ENCODE measurements around the gene PRDM16. TPM values are rescaled to one million over a fixed set of nuclear protein-coding genes. Genes with fewer than 3 reads are reported as not detected.

The PRDM16 gene
- total and polyA plus RNA-seq, 2 experiments from 2014 or later, result 0.14 to 0.16 TPM

DNA sequence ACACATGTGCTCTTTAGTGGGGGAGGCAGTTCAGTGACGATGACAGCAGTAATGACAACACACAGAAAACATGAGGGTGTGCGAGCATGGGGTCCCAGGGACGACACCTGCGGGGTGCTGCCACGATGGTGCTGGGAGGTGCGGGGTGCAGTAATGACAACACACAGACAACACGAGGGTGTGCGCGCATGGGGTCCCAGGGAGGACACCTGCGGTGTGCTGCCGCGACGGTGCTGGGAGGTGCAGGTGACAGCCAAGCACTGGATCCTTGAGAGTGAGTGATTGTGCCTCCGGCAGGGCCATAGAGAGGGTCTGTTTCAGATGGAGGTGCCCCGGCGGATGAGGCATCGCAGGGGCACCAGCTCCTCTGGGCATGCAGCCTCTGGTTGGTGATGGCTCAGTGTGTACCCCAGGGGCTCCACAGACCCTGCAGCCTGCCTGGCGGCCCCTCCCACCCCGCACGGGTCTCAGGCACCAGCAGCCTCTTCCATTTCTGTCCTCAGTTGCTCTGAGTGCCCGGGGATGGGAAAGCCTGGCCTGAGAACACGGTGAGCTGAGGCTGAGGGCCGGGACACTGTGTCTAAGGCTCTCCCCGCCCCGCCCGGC lies 193.8 kb downstream of the PRDM16 start:
- H3F3A ChIP-seq (replicated peaks; ENCODE audit: low read depth), result no peaks in the 10 kb centered on the region
- no peaks in the 10 kb centered on the region for H4K20me1 ChIP-seq (replicated peaks; ENCODE audit: insufficient read depth)
- Mint-ChIP-seq H3K9me3 (peaks cover 5% of the 10 kb centered on the region), H3K4me3 (no peak overlapping the region), H3K27ac (no peak overlapping the region), H3K36me3 (ENCODE audit: low read depth) (peaks cover 4% of the 10 kb centered on the region; the same call in 2 of the 3 replicates), H3K27me3 (ENCODE audit: insufficient read depth, low read depth, poor library complexity) (peaks cover 15% of the 10 kb centered on the region), H3K4me1 (0 out of 3 replicates have a peak, but pooled peaks cover 2% of the 10 kb centered on the region)
- no peaks in the 10 kb centered on the region for H3K36me3 ChIP-seq (ENCODE audit: insufficient read depth)
- no peak overlapping the region for H2AFZ ChIP-seq
- H3K4me3 ChIP-seq, result no peak overlapping the region
- no peak overlapping the region for H3K27ac ChIP-seq (ENCODE audit: low read depth)
- H3K4me2 ChIP-seq, result no peak overlapping the region
- no peaks in the 10 kb centered on the region for H3K4me1 ChIP-seq (ENCODE audit: insufficient read depth)
- H3K27me3 ChIP-seq (ENCODE audit: insufficient read depth), result no peaks in the 10 kb centered on the region
- DNase-seq (ENCODE audit: low spot score) (no peak), ATAC-seq (no peak)
- TF ChIP-seq, protein P1, sequence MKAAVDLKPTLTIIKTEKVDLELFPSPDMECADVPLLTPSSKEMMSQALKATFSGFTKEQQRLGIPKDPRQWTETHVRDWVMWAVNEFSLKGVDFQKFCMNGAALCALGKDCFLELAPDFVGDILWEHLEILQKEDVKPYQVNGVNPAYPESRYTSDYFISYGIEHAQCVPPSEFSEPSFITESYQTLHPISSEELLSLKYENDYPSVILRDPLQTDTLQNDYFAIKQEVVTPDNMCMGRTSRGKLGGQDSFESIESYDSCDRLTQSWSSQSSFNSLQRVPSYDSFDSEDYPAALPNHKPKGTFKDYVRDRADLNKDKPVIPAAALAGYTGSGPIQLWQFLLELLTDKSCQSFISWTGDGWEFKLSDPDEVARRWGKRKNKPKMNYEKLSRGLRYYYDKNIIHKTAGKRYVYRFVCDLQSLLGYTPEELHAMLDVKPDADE (IDR thresholded peaks at IDR 0.05), result no peak
- TF ChIP-seq ZNF462 (CRISPR knock-in tag; IDR thresholded peaks at IDR 0.05), result no peak
- no peak for TF ChIP-seq EZH2 (IDR thresholded peaks at IDR 0.05; ENCODE audit: low read depth, unreplicated experiment)
- TF ChIP-seq NANOG (IDR thresholded peaks at IDR 0.05; ENCODE audit: borderline replicate concordance), result no peak
- no peak for TF ChIP-seq ZNF114 (CRISPR knock-in tag; IDR thresholded peaks at IDR 0.05)
- TF ChIP-seq POLR2AphosphoS5 (IDR thresholded peaks at IDR 0.05; ENCODE audit: low read depth), result no peak
- TF ChIP-seq CREB1 (CRISPR knock-in tag; IDR thresholded peaks at IDR 0.05; ENCODE audit: low read depth), result no peak
- no peak for TF ChIP-seq REST (IDR thresholded peaks at IDR 0.05; ENCODE audit: unreplicated experiment)
- no peaks in the 10 kb centered on the region for H3K79me2 ChIP-seq (replicated peaks; ENCODE audit: insufficient read depth)
- no peaks in the 10 kb centered on the region for H3K9me2 ChIP-seq (ENCODE audit: insufficient read depth)

All from GM23338 (cell line).